Measurements from ENCODE around the gene ARFIP2.
A peak's percentile ranks its signal among the peaks of the same experiment; 100 is the strongest.

The ARFIP2 gene

GRCh38 chr11:6480299-6480914 is 724 bp downstream of the ARFIP2 start:
- no peak for DNase-seq

- no peak for DNase-seq
Measured at GRCh38 chr11:6476571-6476970, 4.6 kb downstream of the ARFIP2 start.

- no peak for DNase-seq
Measured at GRCh38 chr11:6475936-6476335, 5.2 kb downstream of the ARFIP2 start.

- DNase-seq: peak; percentile 7
Measured at GRCh38 chr11:6474806-6475500, 6.2 kb downstream of the ARFIP2 start.

- no peak for DNase-seq
Measured at GRCh38 chr11:6474413-6474792, 6.7 kb downstream of the ARFIP2 start.

GRCh38 chr11:6473451-6474412 is 7.4 kb downstream of the ARFIP2 start, which contains the start of gene TRIM3:
Gene TRIM3, minus strand, starts transcription at chr11:6473941. Its CDS starts 8,246 bp downstream, at chr11:6465695.
- DNase-seq: peak; percentile 81

GRCh38 chr11:6472934-6473333 is 8.2 kb downstream of the ARFIP2 start:
- DNase-seq: no peak

GRCh38 chr11:6469599-6469998 is 11.5 kb downstream of the ARFIP2 start:
- DNase-seq: no peak

GRCh38 chr11:6468712-6469495 is 12.2 kb downstream of the ARFIP2 start:
- DNase-seq: no peak

GRCh38 chr11:6459099-6459450 is 22.1 kb downstream of the ARFIP2 start:
- no peak for DNase-seq

- no peak for DNase-seq
Measured at GRCh38 chr11:6458352-6459098, 22.6 kb downstream of the ARFIP2 start.

- no peak for DNase-seq
Measured at GRCh38 chr11:6457581-6458320, 23.4 kb downstream of the ARFIP2 start.

GRCh38 chr11:6456361-6457073 is 24.6 kb downstream of the ARFIP2 start:
- DNase-seq: no peak

GRCh38 chr11:6455070-6455469 is 26.1 kb downstream of the ARFIP2 start:
- DNase-seq: no peak

GRCh38 chr11:6453152-6453551 is 28.0 kb downstream of the ARFIP2 start:
- DNase-seq: no peak

- DNase-seq: no peak
Measured at GRCh38 chr11:6452219-6452618, 28.9 kb downstream of the ARFIP2 start.

- no peak for DNase-seq
Measured at GRCh38 chr11:6448574-6448973, 32.6 kb downstream of the ARFIP2 start.

GRCh38 chr11:6443269-6444003 is 37.7 kb downstream of the ARFIP2 start:
- DNase-seq: no peak

- no peak for DNase-seq
Measured at GRCh38 chr11:6442441-6442840, 38.7 kb downstream of the ARFIP2 start.

- no peak for DNase-seq
Measured at GRCh38 chr11:6440906-6441358, 40.2 kb downstream of the ARFIP2 start, which contains the start of gene HPX. Gene HPX, minus strand, starts transcription at chr11:6440987. Its CDS starts 24 bp downstream, at chr11:6440963.

Data from NCI-H526 treated with DMSO at 0.1 percent for 48 hours (cell line).